Right lobe of liver (tissue), 4 donors: ENCODE measurements around the gene FBLN2.

Experiments
- POLR2A ChIP-seq: fragments of 450-650 bp; IDR thresholded peaks from one replicate; pipeline ENCODE4 v1.6.1; 2017; ENCODE audit warnings: antibody characterized with exemption, mild to moderate bottlenecking
- TF ChIP-seq, protein P1 (sequence below), 4 donors: fragments of 200-600 bp in 3 of 4; fragments of 450-650 bp in 1 of 4; IDR thresholded peaks; one replicate each; pipeline versions ENCODE4 v1.5.1 to v1.8.0; 2016 to 2022; ENCODE audit warnings: antibody characterized with exemption in 4 of 4, mild to moderate bottlenecking in 2 of 4
- donor health status: DM: no; HTN: no; CAD: no.
- donor health status: DM: no; HTN: no; CAD: no.
- donor health status: DM: no; HTN: yes; CAD: no.

DNA sequence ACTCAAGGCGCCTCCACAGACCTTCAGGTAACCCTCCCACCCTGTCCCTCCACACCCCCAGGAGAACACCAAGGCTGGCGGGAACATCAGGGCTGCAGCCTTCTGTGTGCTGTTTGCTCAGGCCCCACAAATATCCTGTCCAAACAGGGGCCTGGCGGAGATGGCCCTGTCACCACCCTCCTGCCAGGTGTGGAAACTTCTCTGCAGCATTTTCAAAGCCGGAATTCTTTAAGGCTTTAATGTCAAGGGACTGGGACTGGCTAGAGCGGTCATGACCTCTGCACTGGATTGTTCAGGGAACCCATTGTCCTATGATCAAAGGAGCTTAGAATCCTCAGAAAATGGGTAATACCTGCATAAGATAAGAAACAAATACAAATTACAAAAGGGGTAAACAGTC is 46.6 kb downstream of the FBLN2 start:
- TF ChIP-seq, protein P1, sequence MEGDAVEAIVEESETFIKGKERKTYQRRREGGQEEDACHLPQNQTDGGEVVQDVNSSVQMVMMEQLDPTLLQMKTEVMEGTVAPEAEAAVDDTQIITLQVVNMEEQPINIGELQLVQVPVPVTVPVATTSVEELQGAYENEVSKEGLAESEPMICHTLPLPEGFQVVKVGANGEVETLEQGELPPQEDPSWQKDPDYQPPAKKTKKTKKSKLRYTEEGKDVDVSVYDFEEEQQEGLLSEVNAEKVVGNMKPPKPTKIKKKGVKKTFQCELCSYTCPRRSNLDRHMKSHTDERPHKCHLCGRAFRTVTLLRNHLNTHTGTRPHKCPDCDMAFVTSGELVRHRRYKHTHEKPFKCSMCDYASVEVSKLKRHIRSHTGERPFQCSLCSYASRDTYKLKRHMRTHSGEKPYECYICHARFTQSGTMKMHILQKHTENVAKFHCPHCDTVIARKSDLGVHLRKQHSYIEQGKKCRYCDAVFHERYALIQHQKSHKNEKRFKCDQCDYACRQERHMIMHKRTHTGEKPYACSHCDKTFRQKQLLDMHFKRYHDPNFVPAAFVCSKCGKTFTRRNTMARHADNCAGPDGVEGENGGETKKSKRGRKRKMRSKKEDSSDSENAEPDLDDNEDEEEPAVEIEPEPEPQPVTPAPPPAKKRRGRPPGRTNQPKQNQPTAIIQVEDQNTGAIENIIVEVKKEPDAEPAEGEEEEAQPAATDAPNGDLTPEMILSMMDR (IDR thresholded peaks at IDR 0.05): no peak
- TF ChIP-seq POLR2A: no peak
